K562 (cell line): ENCODE data around the gene ARRB2. TPM values are rescaled to one million over a fixed set of nuclear protein-coding genes. Genes with fewer than 3 reads are reported as not detected.

Experiments
- ATAC-seq: fragments of 200-7000 bp; cut with Tn5 transposase; 3 replicates; pipeline ENCODE4 v1.9.1; 2020; ENCODE audit warnings: moderate library complexity
- BruUV-seq: library from RNA; stranded (reverse); fragments of 400-500 nt; replicated peaks from 2 replicates; lab custom pipeline; 2021; lab: Mats Ljungman, UMichigan
- CTCF ChIA-PET: fragments of 300-600 bp; formaldehyde crosslinking; extraction: SDS; loops from one replicate; lab custom pipeline; 2021; ENCODE audit warnings: low intra/inter-chr PET ratio; lab: Yijun Ruan, JAX
- POLR2A ChIA-PET: fragments of 300-600, 350-650 bp; sonication (Branson Sonifier 250); formaldehyde crosslinking; extraction: SDS; loops from one replicate; lab custom pipeline; 2021; ENCODE audit warnings: antibody characterized with exemption, inconsistent platforms; lab: Yijun Ruan, JAX
- DNase-seq, 4 experiments: peaks; one replicate each; pipeline versions ENCODE4 v3.0.0 to v3.0.0-alpha.2; 2011 to 2018; ENCODE audit warnings: low spot score in 3 of 4, mixed read lengths in 3 of 4; ENCODE audit errors: extremely low read depth in 1 of 4
- FAIRE-seq: peaks from 2 replicates; lab custom pipeline; 2011; peaks lifted over from hg19 to GRCh38; lab: Jason Lieb, UNC
- H2AFZ ChIP-seq: 2 replicates; pipeline ENCODE4 v1.6.0; 2011; ENCODE audit warnings: low read depth, low read length, control low read depth, inconsistent platforms
- H3K27ac ChIP-seq: fragments of 200-600 bp; 3 replicates; pipeline ENCODE4 v1.8.0; 2011; ENCODE audit warnings: low read depth, mild to moderate bottlenecking, control low read depth, inconsistent platforms, low read length, moderate library complexity, mixed read lengths; ENCODE audit errors: extremely low read depth
- H3K27me3 ChIP-seq, 2 experiments: fragments of 300-600 bp in 1 of 2; 2 replicates in 1 of 2; 3 replicates in 1 of 2; pipeline versions ENCODE4 v1.6.0 to v1.8.0; 2011; ENCODE audit warnings: inconsistent platforms in 2 of 2, low read length in 2 of 2, mild to moderate bottlenecking in 1 of 2, mixed read lengths in 1 of 2, moderate library complexity in 1 of 2; ENCODE audit not compliant: control insufficient read depth in 2 of 2, insufficient read depth in 2 of 2
- H3K36me3 ChIP-seq: fragments of 300-600 bp; 3 replicates; pipeline ENCODE4 v1.8.0; 2011; ENCODE audit warnings: mild to moderate bottlenecking, low read length, inconsistent platforms; ENCODE audit not compliant: control insufficient read depth, insufficient read depth
- H3K4me1 ChIP-seq, 2 experiments: fragments of 200-600 bp in 1 of 2; replicated peaks in 1 of 2; 2 replicates in 1 of 2; 3 replicates in 1 of 2; pipeline versions ENCODE4 v1.5.1 to v1.8.0; 2011; ENCODE audit warnings: inconsistent platforms in 2 of 2, low read length in 2 of 2, mild to moderate bottlenecking in 1 of 2, mixed read lengths in 1 of 2, moderate library complexity in 1 of 2; ENCODE audit not compliant: control insufficient read depth in 2 of 2, insufficient read depth in 2 of 2
- H3K4me2 ChIP-seq: 2 replicates; pipeline ENCODE4 v1.6.1; 2011; ENCODE audit warnings: low read length, control low read depth, inconsistent platforms, mixed read lengths; ENCODE audit not compliant: insufficient read depth
- H3K4me3 ChIP-seq: fragments of 200-600 bp; sonication (generic), shearing (Covaris generic); 2 replicates; pipeline ENCODE4 v1.5.1; 2016; ENCODE audit warnings: control low read depth, inconsistent platforms
- H3K79me2 ChIP-seq: fragments of 200-600 bp; 3 replicates; pipeline ENCODE4 v1.8.0; 2011; ENCODE audit warnings: low read length, inconsistent platforms; ENCODE audit not compliant: control insufficient read depth, insufficient read depth
- H3K9ac ChIP-seq, 2 experiments: 2 replicates each; pipeline versions ENCODE4 v1.6.0 to v1.6.1; 2011; ENCODE audit warnings: low read depth in 2 of 2, low read length in 2 of 2, control low read depth in 1 of 2, inconsistent platforms in 1 of 2, mild to moderate bottlenecking in 1 of 2, mixed read lengths in 1 of 2; ENCODE audit not compliant: insufficient read depth in 1 of 2
- H3K9me1 ChIP-seq: one replicate; pipeline ENCODE4 v1.6.0; 2011; ENCODE audit warnings: inconsistent platforms, mild to moderate bottlenecking, low read length, moderate library complexity; ENCODE audit not compliant: control insufficient read depth, insufficient read depth
- H3K9me3 ChIP-seq: replicated peaks from 2 replicates; pipeline ENCODE4 v1.5.1; 2011; ENCODE audit warnings: low read depth, low read length, inconsistent platforms; ENCODE audit not compliant: control insufficient read depth, insufficient read depth
- H4K20me1 ChIP-seq: replicated peaks from 2 replicates; pipeline ENCODE4 v1.6.1; 2011; ENCODE audit warnings: low read length, inconsistent platforms, mixed read lengths; ENCODE audit not compliant: control insufficient read depth, insufficient read depth
- GTF2F1 ChIP-seq: IDR thresholded peaks from 2 replicates; pipeline ENCODE4 v1.6.1; 2011; ENCODE audit warnings: low read depth, low read length, improper control_type of control experiment
- HDAC8 ChIP-seq: fragments of 450-650 bp; IDR thresholded peaks from 2 replicates; pipeline ENCODE4 v1.6.1; 2016; ENCODE audit warnings: mild to moderate bottlenecking, missing genetic modification characterization, moderate library complexity, missing compliant biosample characterization
- JUN ChIP-seq, 2 experiments: sonication (generic) in 1 of 2; formaldehyde crosslinking in 1 of 2; IDR thresholded peaks; 2 replicates each; pipeline versions ENCODE4 v1.6.1 to v1.8.0; 2012 to 2022; ENCODE audit warnings: borderline replicate concordance in 2 of 2, mild to moderate bottlenecking in 2 of 2, improper control_type of control experiment in 1 of 2, low read depth in 1 of 2, low read length in 1 of 2, missing genetic modification reagents in 1 of 2
- TCFL5 ChIP-seq: fragments of 250-450 bp; sonication (Bioruptor Pico); conservative IDR thresholded peaks from 2 replicates; pipeline ENCODE4 v1.6.1; 2021; ENCODE audit warnings: mild to moderate bottlenecking, moderate library complexity, matching md5 sums
- ZNF263 ChIP-seq: sonication (generic); formaldehyde crosslinking; IDR thresholded peaks from 2 replicates; pipeline ENCODE4 v1.8.0; 2022; ENCODE audit warnings: mild to moderate bottlenecking, missing genetic modification reagents, borderline replicate concordance
- ZNF277 ChIP-seq: fragments of 250-450 bp; sonication (Bioruptor Pico); IDR thresholded peaks from 2 replicates; pipeline ENCODE4 v1.8.0; 2022; ENCODE audit warnings: inconsistent platforms, mild to moderate bottlenecking, moderate library complexity, borderline replicate concordance
- ZNF445 ChIP-seq: fragments of 250-450 bp; sonication (Bioruptor Pico); IDR thresholded peaks from 2 replicates; pipeline ENCODE4 v1.4.0; 2020; ENCODE audit warnings: low read depth, mild to moderate bottlenecking, moderate library complexity
- ZNF696 ChIP-seq: fragments of 250-450 bp; sonication (Bioruptor Pico); conservative IDR thresholded peaks from 2 replicates; pipeline ENCODE4 v1.4.0; 2020; ENCODE audit warnings: mild to moderate bottlenecking, moderate library complexity
- ZSCAN32 ChIP-seq: fragments of 450-650 bp; formaldehyde crosslinking; IDR thresholded peaks from 2 replicates; pipeline ENCODE4 v1.4.0; 2020; ENCODE audit warnings: mild to moderate bottlenecking, moderate library complexity
- WGBS: fragments of 100-300 bp; shearing (Covaris generic); methylation state at CpG from one replicate; pipeline ENCODE4 v1.1.6; 2016; ENCODE audit warnings: low coverage, mixed read lengths; ENCODE audit not compliant: insufficient coverage; ENCODE audit errors: missing lambda C conversion rate; 5-methylcytosine and 5-hydroxymethylcytosine counted together
- in situ Hi-C: fragments of 300-500 bp; cut with MboI; formaldehyde crosslinking; loops from 4 replicates; pipeline ENCODE4 v1.15.0; 2018; ENCODE audit warnings: inconsistent platforms, mixed read lengths
- intact Hi-C: fragments of 100-400 bp; cut with micrococcal nuclease; formaldehyde crosslinking; loops from 2 replicates; pipeline ENCODE4 v1.14.2; 2022
- polyA plus RNA-seq, 8 experiments: library from polyadenylated mRNA; depleted of rRNA in 4 of 8; stranded (reverse) in 5 of 8; unstranded in 3 of 8; fragments of >200 nt; fragmentation: Nextera tagmentation in 2 of 8; fragmentation: Illumina TruSeq in 1 of 8; extraction: Ambion mirVana in 2 of 8; extraction: Trizol in 1 of 8; gene quantifications; 2 replicates each; pipeline versions ENCODE4 v1.2.1 to v1.2.3, GENCODE V29; 2011 to 2014; ENCODE audit warnings: inconsistent platforms in 1 of 8, missing spikeins in 1 of 8
- total RNA-seq, 7 experiments: library from RNA; depleted of rRNA in 6 of 7; stranded (reverse); fragments of >200 nt in 6 of 7; fragmentation: Illumina TruSeq in 2 of 7; extraction: Trizol in 2 of 7; gene quantifications; 2 replicates each; pipeline versions ENCODE4 v1.2.1 to v1.2.3, GENCODE V29; 2011 to 2021; ENCODE audit warnings: low replicate concordance in 1 of 7
- TF ChIP-seq, protein P1 (sequence below): sonication (generic); formaldehyde crosslinking; IDR thresholded peaks from 2 replicates; pipeline ENCODE4 v1.8.0; 2022; ENCODE audit warnings: mild to moderate bottlenecking, missing genetic modification reagents, borderline replicate concordance

The ARRB2 gene
- total and polyA plus RNA-seq, 9 of the 15 experiments (the other 6 are each of a cell fraction or from before 2014, with no cell fraction given) = 0.79 to 15.3 (median 8.8) TPM

DNA sequence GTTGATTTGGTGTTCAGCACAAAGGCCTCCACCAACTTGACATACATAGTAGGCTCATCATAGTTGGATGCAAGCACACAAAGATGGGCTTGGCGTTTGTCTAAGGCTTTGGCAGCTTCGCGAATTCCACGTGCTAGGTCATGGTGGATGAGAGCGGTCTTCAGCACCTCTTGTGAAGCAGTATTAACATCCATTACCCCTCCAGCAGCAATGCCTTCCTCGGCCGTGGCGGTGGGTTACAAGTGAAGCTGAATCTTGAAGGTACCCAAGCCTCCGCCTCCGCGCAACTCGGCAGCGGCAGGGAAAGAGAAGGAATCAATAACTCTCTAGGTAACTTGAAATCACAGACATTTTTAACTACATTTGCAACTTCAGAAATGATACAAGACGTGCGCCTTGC is 5.4 kb upstream of the ARRB2 start:
- in situ Hi-C loops = no loop called here
- Histone ChIP-seq H3K4me2 (peak overlapping the region; percentile 87), H3K9ac (peak overlapping the region; percentile 79 to 84), H3K27ac (peak overlapping the region; percentile 86; the same call in 2 of the 3 replicates), H3K36me3 (peaks cover 17% of the 10 kb centered on the region; the same call in 2 of the 3 replicates), H3K9me3 (no peaks in the 10 kb centered on the region), H3K27me3 (no peaks in the 10 kb centered on the region), H4K20me1 (0 out of 2 replicates have a peak, but pooled peaks cover 5% of the 10 kb centered on the region), H3K79me2 (peaks cover 48% of the 10 kb centered on the region), H3K4me1 (peaks cover 12 to 14% of the 10 kb centered on the region in 2 experiments; a peak in 4 of 5 replicates), H3K4me3 (peak overlapping the region; percentile 100), H2AFZ (0 out of 2 replicates have a peak overlapping the region, but pooled peaks have one; percentile 95), H3K9me1 (peaks cover 4% of the 10 kb centered on the region)
- intact Hi-C loops = loop anchor here (10.0 kb wide), 1 partner anchor 140 kb away; the partner anchor contains the start of gene GGT6
- ATAC-seq (no peak), DNase-seq (no peak), FAIRE-seq (no peak)
- no TSS peak for BruUV-seq
- ChIA-PET CTCF (no interaction called here), POLR2A (no interaction called here)
- TF ChIP-seq ZNF445 (CRISPR knock-in tag) (no peak), TCFL5 (CRISPR knock-in tag) (no peak), ZNF696 (CRISPR knock-in tag) (no peak), JUN (IDR thresholded peaks at IDR 0.05; ENCODE audit: borderline replicate concordance, low read depth, low read length) (no peak), JUN (CRISPR knock-in tag; IDR thresholded peaks at IDR 0.05; ENCODE audit: borderline replicate concordance) (no peak), ZSCAN32 (no peak), ZNF277 (CRISPR knock-in tag) (no peak), GTF2F1 (no peak), HDAC8 (no peak), ZNF263 (CRISPR knock-in tag) (no peak)
- TF ChIP-seq, protein P1, sequence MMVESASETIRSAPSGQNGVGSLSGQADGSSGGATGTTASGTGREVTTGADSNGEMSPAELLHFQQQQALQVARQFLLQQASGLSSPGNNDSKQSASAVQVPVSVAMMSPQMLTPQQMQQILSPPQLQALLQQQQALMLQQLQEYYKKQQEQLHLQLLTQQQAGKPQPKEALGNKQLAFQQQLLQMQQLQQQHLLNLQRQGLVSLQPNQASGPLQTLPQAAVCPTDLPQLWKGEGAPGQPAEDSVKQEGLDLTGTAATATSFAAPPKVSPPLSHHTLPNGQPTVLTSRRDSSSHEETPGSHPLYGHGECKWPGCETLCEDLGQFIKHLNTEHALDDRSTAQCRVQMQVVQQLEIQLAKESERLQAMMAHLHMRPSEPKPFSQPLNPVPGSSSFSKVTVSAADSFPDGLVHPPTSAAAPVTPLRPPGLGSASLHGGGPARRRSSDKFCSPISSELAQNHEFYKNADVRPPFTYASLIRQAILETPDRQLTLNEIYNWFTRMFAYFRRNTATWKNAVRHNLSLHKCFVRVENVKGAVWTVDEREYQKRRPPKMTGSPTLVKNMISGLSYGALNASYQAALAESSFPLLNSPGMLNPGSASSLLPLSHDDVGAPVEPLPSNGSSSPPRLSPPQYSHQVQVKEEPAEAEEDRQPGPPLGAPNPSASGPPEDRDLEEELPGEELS (CRISPR knock-in tag) = no peak
- 77% methylated on average over 9 of the region's 15 CpGs for WGBS
